ENCODE measurements around the gene THUMPD3. TPM values are rescaled to one million over a fixed set of nuclear protein-coding genes. Genes with fewer than 3 reads are reported as not detected.

Gene THUMPD3
- total RNA-seq, 3 donors from 2014 or later (not counting 1 experiment from before 2014, with no cell fraction given): 44.0 to 48.8 (median 46.3) TPM

DNA sequence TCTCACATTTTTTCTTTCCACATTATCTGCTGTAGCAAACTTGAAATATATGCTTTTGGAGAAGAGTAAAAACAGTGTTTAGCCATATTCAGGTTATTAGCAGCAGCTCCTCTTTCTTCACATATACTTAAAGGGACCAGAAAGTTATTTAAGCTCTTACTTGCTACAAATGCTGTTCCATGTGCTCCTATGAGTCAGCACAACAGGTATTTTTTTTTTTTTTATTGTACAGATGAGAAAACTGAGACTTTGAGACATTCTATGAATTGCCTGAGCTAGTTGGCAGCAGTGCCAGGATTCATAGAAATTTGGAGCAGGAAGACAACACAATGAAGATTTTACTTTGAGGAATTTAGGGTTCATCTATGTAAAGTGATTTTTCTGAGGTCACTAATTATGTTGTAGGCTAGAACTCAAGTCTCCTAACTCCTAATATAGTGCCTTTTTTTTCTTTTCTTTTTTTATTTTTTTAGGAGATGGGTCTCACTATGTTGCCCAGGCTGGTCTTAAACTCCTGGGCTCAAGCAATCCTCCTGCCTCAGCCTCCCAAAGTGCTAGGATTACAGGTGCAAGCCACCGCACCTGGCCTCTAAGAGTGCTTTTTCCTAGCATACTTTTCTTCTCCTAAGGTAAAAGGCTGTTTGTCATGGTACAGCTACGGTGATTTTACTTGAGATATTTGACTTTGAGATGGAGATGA, 58.1 kb downstream of the THUMPD3 start:
- ATAC-seq: no peak
- no peak overlapping the region for H3K27ac ChIP-seq (ENCODE audit: low read length)
- Mint-ChIP-seq H3K4me3 (no peak overlapping the region), H3K9me3 (no peaks in the 10 kb centered on the region), H3K36me3 (no peaks in the 10 kb centered on the region), H3K4me1 (peaks cover 50 to 57% of the 10 kb centered on the region in 2 donors), H3K27ac (peak overlapping the region; percentile 53 to 74), H3K27me3 (ENCODE audit: low read depth in 2 of 2) (no peaks in the 10 kb centered on the region)
- peaks cover 7% of the 10 kb centered on the region for H3K36me3 ChIP-seq (ENCODE audit: control insufficient read depth, insufficient read depth, low read length)
- H3K4me1 ChIP-seq (ENCODE audit: control insufficient read depth, insufficient read depth, low read length): no peaks in the 10 kb centered on the region
- H3K27me3 ChIP-seq (ENCODE audit: control insufficient read depth, insufficient read depth, low read length): no peaks in the 10 kb centered on the region
- no peak overlapping the region for H3K4me3 ChIP-seq (ENCODE audit: low read length)
- WGBS (ENCODE audit: insufficient coverage): no CpG with 5 or more reads among the region's 2 CpGs
- no peaks in the 10 kb centered on the region for H3K9me3 ChIP-seq (ENCODE audit: control insufficient read depth, insufficient read depth, low read length)
- no peak for DNase-seq
- TF ChIP-seq, protein P1, sequence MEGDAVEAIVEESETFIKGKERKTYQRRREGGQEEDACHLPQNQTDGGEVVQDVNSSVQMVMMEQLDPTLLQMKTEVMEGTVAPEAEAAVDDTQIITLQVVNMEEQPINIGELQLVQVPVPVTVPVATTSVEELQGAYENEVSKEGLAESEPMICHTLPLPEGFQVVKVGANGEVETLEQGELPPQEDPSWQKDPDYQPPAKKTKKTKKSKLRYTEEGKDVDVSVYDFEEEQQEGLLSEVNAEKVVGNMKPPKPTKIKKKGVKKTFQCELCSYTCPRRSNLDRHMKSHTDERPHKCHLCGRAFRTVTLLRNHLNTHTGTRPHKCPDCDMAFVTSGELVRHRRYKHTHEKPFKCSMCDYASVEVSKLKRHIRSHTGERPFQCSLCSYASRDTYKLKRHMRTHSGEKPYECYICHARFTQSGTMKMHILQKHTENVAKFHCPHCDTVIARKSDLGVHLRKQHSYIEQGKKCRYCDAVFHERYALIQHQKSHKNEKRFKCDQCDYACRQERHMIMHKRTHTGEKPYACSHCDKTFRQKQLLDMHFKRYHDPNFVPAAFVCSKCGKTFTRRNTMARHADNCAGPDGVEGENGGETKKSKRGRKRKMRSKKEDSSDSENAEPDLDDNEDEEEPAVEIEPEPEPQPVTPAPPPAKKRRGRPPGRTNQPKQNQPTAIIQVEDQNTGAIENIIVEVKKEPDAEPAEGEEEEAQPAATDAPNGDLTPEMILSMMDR (IDR thresholded peaks at IDR 0.05): no peak
- intact Hi-C loops (cut with micrococcal nuclease): no loop called here

DNA sequence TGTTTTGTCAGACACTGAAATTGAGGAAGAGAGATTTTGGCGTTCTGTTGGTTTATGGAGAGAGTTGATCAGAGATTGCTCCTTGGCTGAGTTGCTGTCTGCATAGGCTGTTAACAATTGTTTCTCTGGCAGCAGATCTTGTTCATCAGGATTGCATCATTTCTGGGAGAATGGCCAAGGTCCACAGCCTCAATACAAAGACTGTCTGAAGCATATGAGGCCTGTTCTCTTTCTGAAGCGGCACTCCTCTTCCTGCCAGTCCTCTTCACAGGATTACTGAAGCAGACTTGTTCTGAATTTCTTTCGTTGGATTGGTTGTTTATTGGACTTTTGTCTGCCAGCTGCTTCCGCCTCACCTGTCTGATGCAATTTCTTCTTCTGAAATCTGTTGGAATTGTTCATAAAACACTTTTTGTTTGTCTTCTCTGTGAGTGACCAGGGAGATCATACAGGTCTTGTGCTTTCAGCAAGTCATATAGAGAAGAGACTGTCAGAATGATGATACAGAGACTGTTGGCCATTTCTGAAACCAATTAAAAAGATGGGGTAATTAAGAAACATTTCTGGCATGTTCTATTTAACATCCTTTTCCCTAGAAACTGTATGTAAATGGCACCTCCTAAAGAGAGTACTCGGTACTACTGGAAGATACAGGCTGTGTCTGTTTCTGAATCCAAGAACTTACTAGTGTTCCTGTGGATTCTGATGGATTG, 60.0 kb downstream of the THUMPD3 start:
- Mint-ChIP-seq H3K4me1 (peaks cover 39 to 44% of the 10 kb centered on the region in 2 donors), H3K27ac (peak overlapping the region; percentile 74 to 75), H3K4me3 (no peak overlapping the region), H3K9me3 (no peaks in the 10 kb centered on the region), H3K27me3 (ENCODE audit: low read depth in 2 of 2) (no peaks in the 10 kb centered on the region), H3K36me3 (peaks cover 6% of the 10 kb centered on the region)
- peak; percentile 70 to 91 (median 79) for ATAC-seq
- H3K4me3 ChIP-seq (ENCODE audit: low read length): no peak overlapping the region
- H3K4me1 ChIP-seq (ENCODE audit: control insufficient read depth, insufficient read depth, low read length): no peaks in the 10 kb centered on the region
- H3K27me3 ChIP-seq (ENCODE audit: control insufficient read depth, insufficient read depth, low read length): no peaks in the 10 kb centered on the region
- intact Hi-C loops (cut with micrococcal nuclease): loop anchor here (1.0 kb wide), 1 partner anchor 70 kb away; no protein-coding TSS in a partner anchor
- no peaks in the 10 kb centered on the region for H3K9me3 ChIP-seq (ENCODE audit: control insufficient read depth, insufficient read depth, low read length)
- peak in 1 of 2 donors; percentile 69 for DNase-seq
- TF ChIP-seq, protein P1 (IDR thresholded peaks at IDR 0.05): peak; percentile 64
- H3K27ac ChIP-seq (ENCODE audit: low read length): no peak overlapping the region
- peaks cover 20% of the 10 kb centered on the region for H3K36me3 ChIP-seq (ENCODE audit: control insufficient read depth, insufficient read depth, low read length)
- WGBS (ENCODE audit: insufficient coverage): 61% methylated on average over 5 of the region's 5 CpGs

DNA sequence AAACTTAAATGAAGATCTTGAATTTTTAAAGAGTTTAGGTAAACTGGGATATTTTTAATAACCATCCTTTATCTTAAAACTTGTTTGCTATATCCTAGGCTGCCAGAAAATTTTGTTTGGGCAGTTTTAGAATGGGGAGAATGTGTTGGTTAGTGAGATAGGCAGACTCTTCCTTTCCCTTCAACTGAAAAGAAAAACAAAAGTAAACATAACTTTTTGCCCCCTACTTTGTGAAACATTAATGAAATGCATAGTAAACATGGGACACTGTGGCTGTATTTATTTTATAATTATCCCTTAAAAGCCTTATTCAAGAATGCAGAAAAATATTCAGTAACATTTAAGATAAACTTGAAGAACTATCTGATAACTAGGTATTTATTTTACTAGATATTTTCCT, 65.6 kb downstream of the THUMPD3 start:
- TF ChIP-seq, protein P1 (IDR thresholded peaks at IDR 0.05): no peak
- no peaks in the 10 kb centered on the region for H3K27me3 Mint-ChIP-seq (ENCODE audit: low read depth in 2 of 2)
- H3K36me3 ChIP-seq (ENCODE audit: control insufficient read depth, insufficient read depth, low read length): peaks cover 68% of the 10 kb centered on the region

More for the DNA sequence above, 65.6 kb downstream of the THUMPD3 start:
- Mint-ChIP-seq H3K4me3 (no peak overlapping the region), H3K27ac (peak overlapping the region; percentile 30 to 77), H3K36me3 (peaks cover 22% of the 10 kb centered on the region), H3K4me1 (peaks cover 14 to 21% of the 10 kb centered on the region in 2 donors), H3K9me3 (no peaks in the 10 kb centered on the region)
- Histone ChIP-seq H3K9me3 (ENCODE audit: control insufficient read depth, insufficient read depth, low read length) (no peaks in the 10 kb centered on the region), H3K27ac (ENCODE audit: low read length) (no peak overlapping the region), H3K27me3 (ENCODE audit: control insufficient read depth, insufficient read depth, low read length) (no peaks in the 10 kb centered on the region), H3K4me3 (ENCODE audit: low read length) (no peak overlapping the region), H3K4me1 (ENCODE audit: control insufficient read depth, insufficient read depth, low read length) (no peaks in the 10 kb centered on the region)
- ATAC-seq (no peak), DNase-seq (no peak)
- intact Hi-C loops (cut with micrococcal nuclease): no loop called here
